ENCODE results near the gene CDKL1.
"Not testable (repeated sequence)": the region's sequence is repeated elsewhere in the genome, so short reads cannot be mapped to it uniquely, and the experiment has no call there.

CDKL1 gene

DNA sequence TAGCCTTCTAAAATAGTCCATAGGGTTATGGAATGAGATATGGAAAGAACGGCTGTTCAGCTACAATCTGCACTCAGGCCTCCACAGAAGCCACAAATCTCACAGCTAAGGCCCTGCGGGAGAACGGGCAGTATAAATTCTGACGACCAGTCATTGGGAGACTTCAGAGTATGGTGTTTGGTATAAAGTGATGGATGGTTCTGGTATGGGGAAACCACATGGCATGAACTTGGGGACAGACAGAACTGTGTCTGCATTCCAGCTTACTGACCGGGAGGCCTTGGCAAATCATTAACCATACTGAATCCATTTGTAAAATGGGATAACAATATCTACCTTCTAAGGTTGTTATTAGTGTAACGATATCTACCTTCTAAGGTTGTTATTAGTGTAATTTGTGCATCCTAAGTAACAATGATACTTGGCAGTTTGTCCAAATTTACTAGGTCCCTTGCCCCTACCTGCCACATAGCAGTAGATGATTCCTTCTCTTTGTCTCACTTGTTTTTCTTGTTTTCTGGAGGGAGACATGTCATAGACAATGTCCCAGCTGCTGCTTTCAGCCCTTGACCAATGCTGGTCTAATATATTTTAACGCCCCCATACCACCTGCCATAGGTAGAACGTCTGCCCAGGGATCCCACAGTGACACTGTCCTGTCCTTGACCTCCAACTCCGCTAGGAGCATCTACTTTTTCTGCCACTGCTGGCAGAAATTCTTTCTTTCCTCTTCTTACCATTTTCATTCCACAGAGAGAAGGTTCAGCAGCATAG is 6.8 kb downstream of the CDKL1 start:
- DNase-seq (ENCODE audit: low read depth) = no peak
- no peak overlapping the region for H3K4me3 ChIP-seq (ENCODE audit: low read depth, low read length)

GRCh38 chr14:50388256-50388931 is 8.3 kb downstream of the CDKL1 start:
- DNase-seq (ENCODE audit: low read depth) = no peak

GRCh38 chr14:50387548-50387947 is 9.1 kb downstream of the CDKL1 start:
- DNase-seq (ENCODE audit: low read depth) = no peak
- H3K4me3 ChIP-seq (ENCODE audit: low read depth, low read length) = no peak overlapping the region

More at GRCh38 chr14:50388256-50388931, 8.3 kb downstream of the CDKL1 start:
- no peak overlapping the region for H3K4me3 ChIP-seq (ENCODE audit: low read depth, low read length)

DNA sequence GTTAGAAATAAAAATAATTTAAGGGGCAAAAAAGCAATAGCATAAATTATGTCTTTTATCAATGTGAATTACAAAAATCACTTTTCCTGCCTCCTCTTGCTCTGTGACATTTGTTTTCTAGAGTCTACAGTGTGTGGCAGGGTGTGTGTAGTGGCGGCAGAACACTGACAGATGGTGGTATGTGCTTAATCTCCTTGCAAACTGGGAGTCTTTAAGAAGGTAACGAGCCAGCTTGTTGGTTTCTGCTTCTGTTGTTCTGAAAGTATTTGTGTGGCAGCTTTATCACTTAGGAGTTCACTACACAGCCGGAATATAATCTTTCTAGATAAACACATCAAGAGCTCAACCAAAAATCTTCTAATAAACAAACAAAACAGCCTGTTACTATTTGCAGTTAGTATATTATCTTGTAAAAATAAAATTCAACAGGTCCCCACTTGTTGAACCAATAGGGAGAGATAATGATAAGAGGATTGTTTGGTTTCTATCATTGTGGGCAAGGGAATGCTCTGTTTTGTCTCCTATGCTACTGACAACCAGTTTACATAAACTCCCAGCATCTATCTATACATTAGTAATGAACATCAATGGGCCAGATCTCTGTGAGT is 13.0 kb downstream of the CDKL1 start:
- no peak overlapping the region for H3K4me3 ChIP-seq (ENCODE audit: low read depth, low read length)
- no peak for DNase-seq (ENCODE audit: low read depth)

GRCh38 chr14:50381823-50382287 is 14.8 kb downstream of the CDKL1 start:
- no peak overlapping the region for H3K4me3 ChIP-seq (ENCODE audit: low read depth, low read length)
- no peak for DNase-seq (ENCODE audit: low read depth)

- no peak overlapping the region for H3K4me3 ChIP-seq (ENCODE audit: low read depth, low read length)
- DNase-seq (ENCODE audit: low read depth) = no peak
Observed at GRCh38 chr14:50381008-50381407, 15.7 kb downstream of the CDKL1 start.

DNA sequence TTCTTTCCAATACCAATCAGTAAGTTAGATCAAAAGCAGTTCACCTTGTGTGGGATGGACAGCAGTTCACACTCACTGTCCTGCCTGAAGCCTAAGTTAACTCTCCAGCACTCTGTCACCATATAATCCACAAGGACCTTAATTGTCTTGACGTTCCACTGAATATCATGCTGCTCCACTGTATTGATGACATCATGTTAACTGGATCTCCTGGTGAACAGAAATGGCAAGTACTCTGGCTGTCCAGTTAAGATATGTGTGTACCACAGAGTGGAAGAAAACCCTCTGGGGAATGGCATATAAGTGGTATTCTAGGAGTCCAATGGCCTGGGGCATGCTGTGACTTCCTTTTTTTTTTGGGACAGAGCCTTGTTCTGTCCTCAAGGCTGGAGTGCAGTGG is 16.2 kb downstream of the CDKL1 start:
- H3K4me3 ChIP-seq (ENCODE audit: low read depth, low read length) = no peak overlapping the region
- no peak for DNase-seq (ENCODE audit: low read depth)

DNA sequence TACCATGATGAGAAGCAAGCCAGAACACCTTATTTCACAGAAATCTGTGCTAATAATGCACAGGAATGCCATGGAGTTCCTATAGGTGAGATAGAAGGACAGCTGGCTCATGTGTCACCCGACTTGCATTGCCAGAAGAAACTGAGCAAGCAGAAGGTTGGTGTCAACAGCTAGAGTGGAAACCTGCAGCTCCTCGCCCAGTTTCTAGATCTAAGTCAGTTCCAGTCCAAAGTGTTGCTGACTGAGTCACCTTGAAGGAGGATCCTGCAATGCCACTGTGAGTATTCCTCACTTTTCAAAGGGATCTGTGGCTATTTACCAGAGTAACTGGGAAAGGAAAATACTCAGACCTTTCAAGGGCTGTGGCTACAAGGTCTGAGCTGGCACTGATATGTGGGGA is 17.1 kb downstream of the CDKL1 start:
- H3K4me3 ChIP-seq (ENCODE audit: low read depth, low read length) = no peak overlapping the region
- no peak for DNase-seq (ENCODE audit: low read depth)

GRCh38 chr14:50377550-50378085 is 19.1 kb downstream of the CDKL1 start:
- H3K4me3 ChIP-seq (ENCODE audit: low read depth, low read length) = no peak overlapping the region
- no peak for DNase-seq (ENCODE audit: low read depth)

DNA sequence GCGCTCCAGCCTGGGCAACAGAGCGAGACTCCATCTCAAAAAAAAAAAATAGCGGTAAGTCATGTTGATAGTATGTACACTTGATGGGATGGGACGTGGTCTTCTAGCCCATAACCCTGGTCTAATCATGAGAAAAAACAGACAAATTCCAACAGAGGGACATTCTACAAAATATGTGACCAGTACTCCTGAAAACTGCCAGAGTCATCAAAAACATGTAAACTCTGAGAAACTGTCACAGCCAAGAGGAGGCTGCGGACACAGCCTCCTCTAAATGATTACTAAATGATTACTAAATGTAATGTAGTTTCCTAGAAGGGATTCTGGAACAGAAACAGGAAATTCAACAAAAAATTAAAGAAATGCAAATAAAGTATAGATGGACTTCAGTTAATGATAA is 20.9 kb downstream of the CDKL1 start:
- no peak for DNase-seq (ENCODE audit: low read depth)
- no peak overlapping the region for H3K4me3 ChIP-seq (ENCODE audit: low read depth, low read length)

GRCh38 chr14:50373959-50374358 is 22.7 kb downstream of the CDKL1 start:
- H3K4me3 ChIP-seq (ENCODE audit: low read depth, low read length) = no peak overlapping the region
- no peak for DNase-seq (ENCODE audit: low read depth)

DNA sequence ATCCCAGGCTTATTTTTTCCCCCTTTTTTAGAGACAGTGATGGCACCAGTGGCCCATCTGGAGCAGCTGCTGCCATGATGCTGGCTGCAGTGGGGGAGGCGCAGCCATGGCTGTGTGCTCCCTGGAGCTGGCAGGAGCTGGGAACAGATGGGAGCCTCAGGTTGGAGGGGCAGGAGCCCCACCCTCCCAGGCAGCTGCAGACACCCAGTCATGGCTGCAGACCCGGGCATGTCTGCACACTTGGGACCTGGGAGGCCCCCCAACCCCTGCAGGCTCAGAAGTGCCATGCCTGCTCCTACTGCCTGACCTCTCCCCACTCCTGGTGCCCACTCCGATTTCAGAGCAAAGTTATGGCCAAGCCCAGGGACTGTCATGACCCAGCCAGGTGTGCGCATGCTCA is 25.1 kb downstream of the CDKL1 start:
- H3K4me3 ChIP-seq (ENCODE audit: low read depth, low read length) = no peak overlapping the region
- no peak for DNase-seq (ENCODE audit: low read depth)

DNA sequence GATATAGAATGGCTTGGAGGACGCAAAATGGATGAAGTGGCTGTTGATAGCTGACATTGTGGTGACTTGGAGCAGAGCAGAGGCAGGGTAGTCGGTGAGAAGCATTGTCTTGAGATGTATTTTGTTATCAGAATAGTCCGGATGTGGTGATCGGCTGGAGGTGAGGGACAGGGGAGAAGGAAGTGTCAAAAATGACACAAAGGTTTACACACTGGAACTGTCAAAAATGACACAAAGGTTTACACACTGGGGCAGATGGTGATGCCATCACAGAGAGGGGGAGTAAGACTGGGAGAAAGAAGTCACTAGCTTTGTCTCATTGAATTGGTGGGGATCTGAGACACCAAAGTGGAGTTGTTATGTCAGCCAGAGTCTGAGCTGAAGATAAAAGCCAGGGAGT is 30.1 kb downstream of the CDKL1 start:
- no peak overlapping the region for H3K4me3 ChIP-seq (ENCODE audit: low read depth, low read length)
- DNase-seq (ENCODE audit: low read depth) = no peak

- H3K4me3 ChIP-seq (ENCODE audit: low read depth, low read length) = no peak overlapping the region
- DNase-seq (ENCODE audit: low read depth) = no peak
Observed at GRCh38 chr14:50366115-50366514, 30.6 kb downstream of the CDKL1 start.

GRCh38 chr14:50365572-50365971 is 31.1 kb downstream of the CDKL1 start:
- DNase-seq (ENCODE audit: low read depth); H3K4me3 ChIP-seq (ENCODE audit: low read depth, low read length): not testable (repeated sequence)

GRCh38 chr14:50364792-50365191 is 31.9 kb downstream of the CDKL1 start:
- DNase-seq (ENCODE audit: low read depth) = no peak
- no peak overlapping the region for H3K4me3 ChIP-seq (ENCODE audit: low read depth, low read length)

DNA sequence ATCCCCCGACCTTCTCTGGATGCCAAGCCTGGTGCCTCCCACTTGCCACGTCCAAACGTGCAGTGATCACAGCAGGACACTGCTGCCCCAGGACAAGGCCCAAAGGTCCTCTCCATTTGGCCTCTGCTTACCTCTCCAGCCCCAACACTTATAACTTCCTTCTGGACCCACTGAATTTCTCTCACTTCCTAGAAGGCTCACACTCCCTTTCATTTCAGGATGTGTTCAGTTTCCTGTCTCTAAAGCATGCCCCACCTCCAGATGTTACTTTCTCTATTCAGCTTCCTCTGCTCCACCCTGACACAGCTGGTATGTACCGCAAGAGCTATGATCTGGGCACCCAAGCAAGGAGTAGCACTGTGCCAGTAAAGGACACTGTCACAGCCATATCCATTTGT is 33.0 kb downstream of the CDKL1 start:
- peak overlapping the region; percentile 7 for H3K4me3 ChIP-seq (ENCODE audit: low read depth, low read length)
- DNase-seq (ENCODE audit: low read depth) = no peak

GRCh38 chr14:50362764-50363713 is 33.6 kb downstream of the CDKL1 start:
- peak overlapping the region; percentile 7 for H3K4me3 ChIP-seq (ENCODE audit: low read depth, low read length)
- no peak for DNase-seq (ENCODE audit: low read depth)

All from skeletal muscle cell (primary cell).